GM10248 (cell line): ENCODE results near the gene HUNK.

ENCODE experiments used
- CTCF ChIA-PET: fragments of 300-600 bp; sonication (Branson Sonifier 250); formaldehyde crosslinking; extraction: SDS; loops from one replicate; lab custom pipeline; 2021; ENCODE audit warnings: antibody characterized with exemption; lab: Yijun Ruan, JAX
- POLR2A ChIA-PET: fragments of 350-650 bp; sonication (Branson Sonifier 250); formaldehyde crosslinking; extraction: SDS; loops from one replicate; lab custom pipeline; 2020; ENCODE audit warnings: antibody characterized with exemption; lab: Yijun Ruan, JAX
- DNase-seq: peaks from one replicate; pipeline ENCODE4 v3.0.0; 2012; ENCODE audit errors: extremely low spot score
- CTCF ChIP-seq: IDR thresholded peaks from 2 replicates; pipeline ENCODE4 v1.5.1; 2012; ENCODE audit warnings: mild to moderate bottlenecking, low read depth; ENCODE audit errors: extremely low read depth, missing control alignments, control extremely low read depth

Gene HUNK

GRCh38 chr21:31927689-31928353 lies 55.0 kb downstream of the HUNK start:
- CTCF ChIA-PET = no interaction called here

GRCh38 chr21:31928656-31929055 lies 55.8 kb downstream of the HUNK start:
- DNase-seq = no peak
- TF ChIP-seq CTCF = no peak
- CTCF ChIA-PET = interaction anchor here (1.3 kb wide), 1 partner anchor 63 kb away, joined by 3 read pairs; no protein-coding TSS in a partner anchor
- POLR2A ChIA-PET = no interaction called here

More at GRCh38 chr21:31927689-31928353, 55.0 kb downstream of the HUNK start:
- DNase-seq = no peak
- no peak for TF ChIP-seq CTCF
- POLR2A ChIA-PET = no interaction called here

GRCh38 chr21:31929548-31929947 lies 56.7 kb downstream of the HUNK start:
- DNase-seq = no peak
- no peak for TF ChIP-seq CTCF
- ChIA-PET POLR2A (no interaction called here), CTCF (interaction anchor here (0.8 to 1.3 kb wide), 2 partner anchors 64 to 228 kb away, joined by 3 read pairs; no protein-coding TSS in a partner anchor)

GRCh38 chr21:31930001-31930400 lies 57.2 kb downstream of the HUNK start:
- no peak for TF ChIP-seq CTCF
- no peak for DNase-seq
- ChIA-PET CTCF (interaction anchor here (0.8 to 1.3 kb wide), 2 partner anchors 64 to 227 kb away, joined by 3 read pairs; no protein-coding TSS in a partner anchor), POLR2A (no interaction called here)

- TF ChIP-seq CTCF = no peak
- ChIA-PET POLR2A (no interaction called here), CTCF (no interaction called here)
- no peak for DNase-seq
Measured at GRCh38 chr21:31931644-31932469, 59.0 kb downstream of the HUNK start.

GRCh38 chr21:31932470-31932764 lies 59.6 kb downstream of the HUNK start:
- CTCF ChIA-PET = no interaction called here

More at GRCh38 chr21:31932470-31932764, 59.6 kb downstream of the HUNK start:
- no peak for TF ChIP-seq CTCF
- POLR2A ChIA-PET = no interaction called here
- no peak for DNase-seq
